ENCODE results near the gene TXNRD2.

- TF ChIP-seq, protein P1, sequence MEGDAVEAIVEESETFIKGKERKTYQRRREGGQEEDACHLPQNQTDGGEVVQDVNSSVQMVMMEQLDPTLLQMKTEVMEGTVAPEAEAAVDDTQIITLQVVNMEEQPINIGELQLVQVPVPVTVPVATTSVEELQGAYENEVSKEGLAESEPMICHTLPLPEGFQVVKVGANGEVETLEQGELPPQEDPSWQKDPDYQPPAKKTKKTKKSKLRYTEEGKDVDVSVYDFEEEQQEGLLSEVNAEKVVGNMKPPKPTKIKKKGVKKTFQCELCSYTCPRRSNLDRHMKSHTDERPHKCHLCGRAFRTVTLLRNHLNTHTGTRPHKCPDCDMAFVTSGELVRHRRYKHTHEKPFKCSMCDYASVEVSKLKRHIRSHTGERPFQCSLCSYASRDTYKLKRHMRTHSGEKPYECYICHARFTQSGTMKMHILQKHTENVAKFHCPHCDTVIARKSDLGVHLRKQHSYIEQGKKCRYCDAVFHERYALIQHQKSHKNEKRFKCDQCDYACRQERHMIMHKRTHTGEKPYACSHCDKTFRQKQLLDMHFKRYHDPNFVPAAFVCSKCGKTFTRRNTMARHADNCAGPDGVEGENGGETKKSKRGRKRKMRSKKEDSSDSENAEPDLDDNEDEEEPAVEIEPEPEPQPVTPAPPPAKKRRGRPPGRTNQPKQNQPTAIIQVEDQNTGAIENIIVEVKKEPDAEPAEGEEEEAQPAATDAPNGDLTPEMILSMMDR (IDR thresholded peaks at IDR 0.05) = no peak
- no peak for TF ChIP-seq EZH2 (IDR thresholded peaks at IDR 0.05; ENCODE audit: borderline replicate concordance, insufficient read depth, low read depth, low read length, poor library complexity, severe bottlenecking)
These were observed 8.0 kb downstream of the TXNRD2 start for GRCh38 chr22:19933341-19934241.
